Activated CD4-positive, CD25-positive, alpha-beta regulatory T cell (primary cell): Measurements from ENCODE around the gene FAM20A.
"Not testable (repeated sequence)": the region's sequence is repeated elsewhere in the genome, so short reads cannot be mapped to it uniquely, and the experiment has no call there.

ENCODE experiments used
- DNase-seq, 4 experiments: peaks; one replicate each; lab custom pipeline; 2025; lab: John Stamatoyannopoulos, UW

FAM20A gene

DNA sequence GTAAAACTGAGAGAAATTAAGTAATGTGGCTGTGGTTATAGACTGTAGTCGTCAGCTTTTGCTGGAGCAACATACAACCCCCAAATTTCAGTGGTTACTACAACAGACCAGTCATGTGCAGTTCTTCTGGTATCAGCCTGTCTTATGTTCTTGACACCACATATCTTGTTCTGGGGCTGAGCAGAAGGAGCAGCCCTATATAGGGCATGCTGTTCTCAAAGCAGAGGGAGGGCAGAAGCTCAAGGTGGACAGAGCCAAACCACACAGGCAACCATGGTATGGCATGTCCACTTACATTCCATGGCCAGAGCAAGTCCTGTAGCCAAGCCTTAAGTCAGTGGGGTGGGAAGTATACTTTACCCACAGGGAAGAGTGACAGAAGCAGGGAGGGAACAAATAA lies 81.3 kb downstream of the FAM20A start:
- no peak for DNase-seq

GRCh38 chr17:68519051-68519450 lies 82.1 kb downstream of the FAM20A start:
- DNase-seq = not testable (repeated sequence)

- no peak for DNase-seq
These were observed 82.9 kb downstream of the FAM20A start for GRCh38 chr17:68518063-68518815.

DNA sequence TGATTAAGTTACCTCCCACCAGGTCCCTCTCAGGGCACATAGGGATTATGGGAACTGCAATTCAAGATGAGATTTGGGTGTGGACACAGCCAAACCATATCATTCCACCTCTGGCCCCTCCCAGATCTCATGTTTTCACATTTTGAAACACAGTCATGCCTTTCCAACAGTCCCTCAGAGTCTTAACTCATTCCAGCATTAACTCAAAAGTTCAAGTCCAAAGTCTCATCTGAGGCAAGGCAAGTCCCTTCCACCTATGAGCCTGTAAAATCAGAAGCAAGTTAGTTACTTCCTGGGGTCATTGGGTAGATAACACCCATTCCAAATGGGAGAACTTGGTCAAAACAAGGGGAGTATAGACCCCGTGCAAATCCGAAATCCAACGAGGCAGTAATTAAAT lies 83.6 kb downstream of the FAM20A start:
- DNase-seq = not testable (repeated sequence)

DNA sequence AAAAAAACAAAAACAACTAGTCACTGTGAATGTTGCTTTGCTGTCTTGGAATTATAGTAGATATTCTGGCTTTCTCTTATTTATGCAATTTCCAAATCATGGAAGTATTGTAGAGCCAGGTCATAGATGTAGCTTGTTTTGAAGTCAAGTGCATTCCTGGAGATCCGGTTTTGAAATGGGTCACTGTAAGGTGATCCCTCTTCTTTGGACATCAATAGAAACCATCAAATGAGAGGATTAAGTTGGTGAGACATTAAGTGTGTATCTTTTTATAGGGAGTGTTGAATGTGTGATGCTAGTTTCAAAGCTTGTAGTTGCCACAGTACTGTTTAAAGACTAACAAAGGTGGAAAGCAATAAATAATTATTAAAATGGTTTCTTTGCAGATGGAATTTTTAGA lies 84.4 kb downstream of the FAM20A start:
- DNase-seq = no peak

GRCh38 chr17:68514831-68515635 lies 86.1 kb downstream of the FAM20A start:
- no peak for DNase-seq

- DNase-seq = no peak
These were observed 87.2 kb downstream of the FAM20A start for GRCh38 chr17:68513932-68514331.

DNA sequence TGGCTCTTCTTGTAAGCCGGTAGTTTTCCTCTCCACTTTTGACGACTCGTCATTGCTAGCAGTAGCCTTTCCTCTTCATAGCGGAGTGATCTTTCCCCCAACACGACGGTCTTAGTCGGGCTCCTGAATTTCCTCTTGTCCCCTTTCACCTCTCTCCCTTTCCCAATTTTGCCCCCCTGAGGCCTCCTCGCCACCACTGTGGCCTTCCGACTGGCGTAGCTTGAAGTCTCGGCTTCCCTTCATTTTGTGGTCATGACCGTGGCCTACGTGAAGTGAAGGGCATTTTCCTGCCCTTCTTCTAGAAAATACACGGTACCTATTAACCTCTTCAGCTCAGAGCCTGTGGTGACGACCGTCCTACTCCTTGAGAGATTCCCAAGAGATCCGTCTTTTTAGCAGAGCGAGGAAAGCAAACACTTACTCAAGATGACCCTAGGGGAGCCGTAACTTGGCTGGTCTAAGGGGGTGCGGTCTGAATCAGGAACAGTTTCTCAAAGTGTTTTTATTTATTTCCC lies 88.2 kb downstream of the FAM20A start:
- DNase-seq = no peak

DNA sequence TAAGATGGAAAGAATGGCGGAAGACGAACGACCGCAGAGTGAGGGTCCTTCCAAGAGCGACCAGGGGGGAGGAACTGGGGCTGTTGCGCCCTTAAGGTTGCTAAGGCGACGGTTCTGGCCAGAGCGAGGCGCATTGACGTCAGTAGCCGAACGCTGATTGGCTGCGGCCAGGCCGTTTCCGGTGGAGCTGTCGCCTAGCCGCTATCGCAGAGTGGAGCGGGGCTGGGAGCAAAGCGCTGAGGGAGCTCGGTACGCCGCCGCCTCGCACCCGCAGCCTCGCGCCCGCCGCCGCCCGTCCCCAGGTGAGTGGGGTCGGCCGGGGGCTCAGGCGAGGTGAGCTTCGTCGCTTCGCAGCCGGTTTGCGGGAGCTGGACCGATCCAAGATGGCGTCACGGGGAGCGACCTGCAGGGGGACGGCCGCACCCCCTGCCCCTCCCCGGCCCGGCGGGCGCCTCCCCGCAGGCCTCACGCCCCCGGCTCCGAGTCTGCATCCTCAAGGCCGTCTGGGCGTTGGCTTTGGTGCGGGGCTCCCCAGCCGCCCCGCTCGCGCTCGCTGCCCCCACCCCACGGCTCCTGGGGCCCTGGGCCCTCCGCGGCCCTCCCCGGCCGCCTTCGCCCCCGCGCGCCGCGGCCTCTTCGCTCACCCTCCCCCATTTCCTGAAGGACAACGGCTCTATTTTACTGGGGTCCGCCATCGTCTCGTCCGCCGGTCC lies 88.8 kb downstream of the FAM20A start, which contains the start of gene PRKAR1A:
PRKAR1A (plus strand) TSS at position 184 of the 713 bp plus-strand sequence. CDS start 2,970 bp downstream, outside the sequence.
- peak; percentile 71 to 85 (median 77) for DNase-seq

GRCh38 chr17:68511671-68512246 lies 89.4 kb downstream of the FAM20A start:
- peak; percentile 36 to 59 (median 48) for DNase-seq

GRCh38 chr17:68511254-68511670 lies 89.9 kb downstream of the FAM20A start:
- DNase-seq = no peak

DNA sequence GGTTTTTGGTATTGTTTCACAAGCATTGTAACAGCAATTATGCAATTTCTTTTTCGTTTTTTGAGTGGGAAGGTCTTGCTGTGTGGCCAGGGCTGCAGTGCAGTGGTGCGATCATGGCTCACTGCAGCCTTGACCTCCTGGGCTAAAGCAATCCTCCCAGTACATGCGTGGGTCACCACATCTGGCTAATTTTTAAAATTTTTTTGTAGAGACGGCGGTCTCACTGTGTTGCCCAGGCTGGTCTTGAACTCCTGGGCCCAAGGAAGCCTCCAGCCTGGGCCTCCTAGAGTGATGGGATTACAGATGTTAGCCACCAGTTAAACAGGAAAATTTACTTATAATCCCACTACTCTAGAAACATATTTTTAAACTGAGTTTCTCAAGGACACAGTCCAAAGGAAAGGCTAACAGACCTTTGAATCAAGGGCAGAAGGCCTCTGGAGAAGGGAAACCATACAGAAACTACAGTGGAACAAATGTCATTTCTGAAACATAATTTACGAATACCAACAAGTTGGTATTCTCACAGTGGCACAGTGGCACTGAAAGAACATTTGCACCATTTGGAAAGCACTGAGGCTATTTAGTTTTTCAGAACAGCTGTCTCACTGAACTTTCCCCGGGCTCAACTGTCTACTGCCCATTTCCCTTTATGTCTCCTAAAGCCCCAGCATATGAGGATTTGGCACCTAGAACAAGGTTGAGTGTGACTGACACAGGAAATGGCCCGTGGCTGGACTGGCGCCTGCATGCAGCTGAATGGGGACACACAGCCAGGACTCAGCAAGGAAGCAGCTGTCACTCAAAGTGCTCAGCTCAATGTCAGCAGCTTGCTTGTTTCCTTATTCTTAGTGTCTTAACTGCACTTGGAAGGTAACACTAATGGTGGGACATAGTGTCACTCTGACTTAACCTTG lies 91.8 kb downstream of the FAM20A start:
- DNase-seq = no peak

GRCh38 chr17:68507576-68507975 lies 93.6 kb downstream of the FAM20A start:
- DNase-seq = no peak

DNA sequence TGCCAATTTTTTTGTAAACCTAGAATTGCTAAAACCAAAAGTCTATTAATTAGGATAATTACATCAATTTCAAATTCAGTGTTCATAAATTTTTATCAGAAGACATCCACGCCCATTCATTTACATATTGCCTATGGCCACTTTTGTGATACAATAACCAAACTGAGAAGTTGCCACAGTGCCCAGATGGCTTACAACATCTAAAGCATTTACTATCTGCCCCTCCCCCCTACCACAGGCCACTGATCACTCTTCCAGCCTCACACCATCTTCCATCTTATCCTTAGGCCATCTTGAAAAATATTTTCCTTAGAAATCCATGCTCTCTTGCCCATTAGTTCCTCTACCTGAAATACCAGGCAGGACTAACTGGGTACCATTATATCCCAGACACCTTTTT lies 95.2 kb downstream of the FAM20A start:
- no peak for DNase-seq

GRCh38 chr17:68501074-68501473 lies 100.1 kb downstream of the FAM20A start:
- DNase-seq = no peak

- no peak for DNase-seq
These were observed 101.6 kb downstream of the FAM20A start for GRCh38 chr17:68499587-68499986.

DNA sequence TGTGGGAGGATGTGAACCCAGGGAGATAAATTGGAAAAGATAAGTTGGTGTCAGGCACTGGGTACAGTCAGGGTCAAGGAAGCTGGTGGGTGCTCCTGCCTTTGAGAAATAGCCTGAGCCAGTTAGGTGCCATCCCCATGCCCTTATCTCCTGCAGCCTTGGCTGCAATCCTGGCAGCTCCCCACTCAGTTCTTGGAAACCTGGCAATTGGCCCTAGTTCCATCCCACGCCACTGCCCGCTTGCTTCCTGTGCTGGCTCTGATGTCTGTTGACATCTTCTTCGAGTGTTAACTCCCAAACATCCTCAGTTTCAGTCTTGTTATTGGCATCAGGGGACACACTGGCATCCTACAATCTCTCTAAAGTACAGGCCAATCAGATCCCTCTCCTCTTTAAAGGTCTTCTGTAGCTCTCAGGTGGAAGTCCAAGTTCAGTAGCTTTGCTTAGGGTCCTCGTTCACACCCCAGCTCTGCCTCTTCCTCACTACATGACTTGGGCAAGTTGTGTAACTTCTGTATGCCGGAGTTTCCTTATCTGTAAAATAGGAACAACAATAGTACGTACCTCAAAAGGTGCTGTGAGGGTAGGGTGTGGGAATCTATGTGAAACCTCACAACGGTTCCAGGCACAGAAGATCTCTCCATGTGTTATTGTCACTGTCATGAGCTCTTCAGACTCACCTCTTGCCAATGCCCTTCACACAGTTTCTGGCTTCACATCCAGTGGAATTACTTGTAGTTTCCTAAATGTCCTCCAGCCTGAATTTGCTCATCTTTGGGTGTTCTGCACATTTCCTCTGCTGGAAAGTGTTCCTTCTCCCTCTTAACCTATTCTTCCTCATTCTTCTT lies 102.5 kb downstream of the FAM20A start:
- DNase-seq = no peak

DNA sequence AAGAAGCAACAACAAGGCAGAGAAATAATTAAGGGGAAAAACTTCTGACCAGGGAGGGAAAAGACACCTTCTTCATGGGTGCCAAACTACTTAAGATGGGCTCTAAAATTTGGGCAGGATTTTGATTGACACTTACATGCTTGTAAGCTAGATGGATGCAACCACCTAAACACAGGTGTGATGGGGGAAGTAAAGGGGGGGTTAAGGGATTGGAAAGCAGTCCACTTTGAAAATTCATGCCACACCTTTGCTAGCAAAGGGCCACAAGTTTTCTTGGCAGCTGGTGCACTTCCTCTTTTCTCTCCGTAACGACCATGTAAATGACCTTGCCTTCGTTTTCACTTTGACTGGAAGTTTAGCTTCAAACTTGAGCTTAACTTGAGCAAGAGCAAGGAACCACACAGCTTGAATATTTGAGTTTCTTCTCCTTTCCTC lies 103.3 kb downstream of the FAM20A start:
- DNase-seq = no peak

DNA sequence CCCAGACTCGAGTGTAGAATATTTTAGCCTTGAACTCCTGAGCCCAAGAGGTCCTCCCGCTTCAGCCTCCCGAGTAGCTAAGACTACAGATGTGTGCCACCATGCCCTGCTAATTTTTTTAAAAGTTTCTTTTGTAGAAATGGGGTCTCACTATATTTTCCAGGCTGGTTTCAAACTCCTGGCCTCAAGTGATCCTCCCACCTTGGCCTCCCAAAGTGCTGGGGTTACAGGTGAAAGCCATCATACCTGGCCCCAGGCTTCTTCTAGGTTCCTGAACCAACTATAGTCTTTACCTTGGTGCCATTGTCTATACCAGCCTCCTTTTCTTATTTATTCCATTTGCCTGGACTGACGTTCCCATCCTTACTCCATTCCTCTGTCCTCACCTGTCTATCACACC lies 106.1 kb downstream of the FAM20A start:
- no peak for DNase-seq
